Effector memory CD8-positive, alpha-beta T cell (primary cell): ENCODE results near the gene CENPU.
"Not testable (repeated sequence)": the region's sequence is repeated elsewhere in the genome, so short reads cannot be mapped to it uniquely, and the experiment has no call there.

Source experiments
- ATAC-seq: fragments of 150-1000 bp; cut with Tn5 transposase; replicated peaks from 2 replicates; pipeline ENCODE4 v1.10.0; 2021; ENCODE audit warnings: mild to moderate bottlenecking, moderate library complexity
- DNase-seq, 3 experiments: peaks; one replicate each; pipeline ENCODE4 v3.0.0; 2021
- H3K27ac Mint-ChIP-seq, 2 donors: one replicate each; pipeline ENCODE4 v1.8.0; 2022; ENCODE audit warnings: mild to moderate bottlenecking in 2 of 2, mixed read lengths in 2 of 2, moderate library complexity in 2 of 2
- H3K27me3 Mint-ChIP-seq, 2 donors: one replicate each; pipeline ENCODE4 v1.8.0; 2022; ENCODE audit warnings: mixed read lengths in 2 of 2
- H3K36me3 Mint-ChIP-seq: one replicate; pipeline ENCODE4 v1.8.0; 2022; ENCODE audit warnings: mild to moderate bottlenecking, moderate library complexity, mixed read lengths; ENCODE audit not compliant: insufficient read depth
- H3K4me1 Mint-ChIP-seq, 2 donors: one replicate each; pipeline ENCODE4 v1.8.0; 2022; ENCODE audit warnings: low read depth in 2 of 2, mixed read lengths in 2 of 2
- H3K4me3 Mint-ChIP-seq, 2 donors: one replicate each; pipeline ENCODE4 v1.8.0; 2022; ENCODE audit warnings: mild to moderate bottlenecking in 2 of 2, mixed read lengths in 2 of 2, moderate library complexity in 2 of 2
- H3K9me3 Mint-ChIP-seq, 2 donors: one replicate each; pipeline ENCODE4 v1.8.0; 2022; ENCODE audit warnings: mixed read lengths in 2 of 2

Gene CENPU

GRCh38 chr4:184664445-184665210 lies 69.3 kb downstream of the CENPU start:
- DNase-seq (no peak), ATAC-seq (no peak)
- Mint-ChIP-seq H3K27me3 (no peaks in the 10 kb centered on the region), H3K9me3 (peaks cover 0 to 5% of the 10 kb centered on the region in 2 donors), H3K27ac (peak overlapping the region in 1 of 2 donors; percentile 87), H3K36me3 (peaks cover 18% of the 10 kb centered on the region), H3K4me1 (peaks cover 18 to 24% of the 10 kb centered on the region in 2 donors), H3K4me3 (no peak overlapping the region)

- Mint-ChIP-seq H3K36me3 (peaks cover 26% of the 10 kb centered on the region), H3K27me3 (no peaks in the 10 kb centered on the region), H3K4me3 (no peak overlapping the region), H3K4me1 (peaks cover 0 to 4% of the 10 kb centered on the region in 2 donors), H3K27ac (no peak overlapping the region), H3K9me3 (no peaks in the 10 kb centered on the region)
- DNase-seq (no peak), ATAC-seq (no peak)
These were observed 71.7 kb downstream of the CENPU start for GRCh38 chr4:184662236-184662635.

GRCh38 chr4:184660978-184661377 lies 72.9 kb downstream of the CENPU start:
- Mint-ChIP-seq H3K36me3 (peaks cover 23% of the 10 kb centered on the region), H3K4me3 (no peak overlapping the region), H3K27me3 (no peaks in the 10 kb centered on the region), H3K9me3 (no peaks in the 10 kb centered on the region), H3K27ac (no peak overlapping the region), H3K4me1 (peaks cover 0 to 4% of the 10 kb centered on the region in 2 donors)
- DNase-seq (no peak), ATAC-seq (no peak)

- not testable (repeated sequence) for H3K4me3 Mint-ChIP-seq, H3K9me3 Mint-ChIP-seq
These were observed 76.1 kb downstream of the CENPU start for GRCh38 chr4:184657820-184658219.

GRCh38 chr4:184657144-184657543 lies 76.8 kb downstream of the CENPU start:
- no peak for ATAC-seq
- H3K36me3 Mint-ChIP-seq = peaks cover 32% of the 10 kb centered on the region
- H3K27ac Mint-ChIP-seq = no peak overlapping the region
- H3K4me1 Mint-ChIP-seq = peaks cover 0 to 4% of the 10 kb centered on the region in 2 donors
- H3K9me3 Mint-ChIP-seq = no peaks in the 10 kb centered on the region
- no peak overlapping the region for H3K4me3 Mint-ChIP-seq
- DNase-seq = no peak
- no peaks in the 10 kb centered on the region for H3K27me3 Mint-ChIP-seq

More at GRCh38 chr4:184657820-184658219, 76.1 kb downstream of the CENPU start:
- DNase-seq, H3K27ac Mint-ChIP-seq, H3K27me3 Mint-ChIP-seq, ATAC-seq, H3K4me1 Mint-ChIP-seq: not testable (repeated sequence)
- peaks cover 32% of the 10 kb centered on the region for H3K36me3 Mint-ChIP-seq

GRCh38 chr4:184655889-184656869 lies 77.7 kb downstream of the CENPU start:
- DNase-seq (no peak), ATAC-seq (no peak)
- Mint-ChIP-seq H3K27me3 (no peaks in the 10 kb centered on the region), H3K36me3 (peaks cover 32% of the 10 kb centered on the region), H3K4me3 (no peak overlapping the region), H3K9me3 (no peaks in the 10 kb centered on the region), H3K27ac (no peak overlapping the region), H3K4me1 (peaks cover 0 to 9% of the 10 kb centered on the region in 2 donors)

- DNase-seq (no peak), ATAC-seq (no peak)
- Mint-ChIP-seq H3K36me3 (peaks cover 29% of the 10 kb centered on the region), H3K27ac (no peak overlapping the region), H3K27me3 (no peaks in the 10 kb centered on the region), H3K4me3 (no peak overlapping the region), H3K9me3 (no peaks in the 10 kb centered on the region), H3K4me1 (peaks cover 8 to 18% of the 10 kb centered on the region in 2 donors)
These were observed 80.2 kb downstream of the CENPU start for GRCh38 chr4:184653650-184654049.

- not testable (repeated sequence) for H3K9me3 Mint-ChIP-seq, ATAC-seq, H3K4me3 Mint-ChIP-seq, DNase-seq, H3K27me3 Mint-ChIP-seq
- Mint-ChIP-seq H3K36me3 (peaks cover 32% of the 10 kb centered on the region), H3K4me1 (peaks cover 15 to 26% of the 10 kb centered on the region in 2 donors), H3K27ac (peak overlapping the region in 1 of 2 donors; percentile 68)
These were observed 81.2 kb downstream of the CENPU start for GRCh38 chr4:184652681-184653080.

GRCh38 chr4:184651899-184652298 lies 82.0 kb downstream of the CENPU start:
- Mint-ChIP-seq H3K4me3 (no peak overlapping the region), H3K4me1 (peaks cover 19 to 34% of the 10 kb centered on the region in 2 donors), H3K9me3 (no peaks in the 10 kb centered on the region), H3K27ac (peak overlapping the region in 1 of 2 donors; percentile 68), H3K36me3 (peaks cover 33% of the 10 kb centered on the region), H3K27me3 (no peaks in the 10 kb centered on the region)
- DNase-seq (no peak), ATAC-seq (no peak)

GRCh38 chr4:184649971-184650855 lies 83.7 kb downstream of the CENPU start:
- DNase-seq = peak in 1 of 3 experiments; percentile 12

GRCh38 chr4:184649026-184649970 lies 84.6 kb downstream of the CENPU start, which contains the start of the genes CASP3 and PRIMPOL:
Gene CASP3 (minus strand): TSS chr4:184649447. CDS start chr4:184638453, 10,994 bp downstream.
Gene PRIMPOL (plus strand): TSS chr4:184649738. CDS start chr4:184657141, 7,403 bp downstream.
- ATAC-seq (peak; percentile 82), DNase-seq (peak; percentile 92 to 94 (median 93))
- Mint-ChIP-seq H3K4me1 (peaks cover 29 to 56% of the 10 kb centered on the region in 2 donors), H3K27me3 (no peaks in the 10 kb centered on the region), H3K27ac (peak within 1 kb of the TSS; percentile 94 to 96), H3K4me3 (peak within 1 kb of the TSS; percentile 92 to 97), H3K36me3 (peaks cover 27% of the 10 kb centered on the region), H3K9me3 (no peaks in the 10 kb centered on the region)

More at GRCh38 chr4:184649971-184650855, 83.7 kb downstream of the CENPU start:
- peak; percentile 1 for ATAC-seq
- H3K4me3 Mint-ChIP-seq = peak overlapping the region; percentile 92 to 97
- no peaks in the 10 kb centered on the region for H3K27me3 Mint-ChIP-seq
- peak overlapping the region; percentile 94 to 95 for H3K27ac Mint-ChIP-seq
- H3K4me1 Mint-ChIP-seq = peaks cover 25 to 51% of the 10 kb centered on the region in 2 donors
- no peaks in the 10 kb centered on the region for H3K9me3 Mint-ChIP-seq
- peaks cover 31% of the 10 kb centered on the region for H3K36me3 Mint-ChIP-seq
